GM21526 (cell line): Measurements from ENCODE around the gene PCDH8.

Source experiments
- ATAC-seq: cut with Tn5 transposase; IDR thresholded peaks from one replicate; pipeline ENCODE4 v1.9.1; 2021; ENCODE audit warnings: moderate library complexity; ENCODE audit not compliant: unreplicated experiment, low FRiP score

The PCDH8 gene

DNA sequence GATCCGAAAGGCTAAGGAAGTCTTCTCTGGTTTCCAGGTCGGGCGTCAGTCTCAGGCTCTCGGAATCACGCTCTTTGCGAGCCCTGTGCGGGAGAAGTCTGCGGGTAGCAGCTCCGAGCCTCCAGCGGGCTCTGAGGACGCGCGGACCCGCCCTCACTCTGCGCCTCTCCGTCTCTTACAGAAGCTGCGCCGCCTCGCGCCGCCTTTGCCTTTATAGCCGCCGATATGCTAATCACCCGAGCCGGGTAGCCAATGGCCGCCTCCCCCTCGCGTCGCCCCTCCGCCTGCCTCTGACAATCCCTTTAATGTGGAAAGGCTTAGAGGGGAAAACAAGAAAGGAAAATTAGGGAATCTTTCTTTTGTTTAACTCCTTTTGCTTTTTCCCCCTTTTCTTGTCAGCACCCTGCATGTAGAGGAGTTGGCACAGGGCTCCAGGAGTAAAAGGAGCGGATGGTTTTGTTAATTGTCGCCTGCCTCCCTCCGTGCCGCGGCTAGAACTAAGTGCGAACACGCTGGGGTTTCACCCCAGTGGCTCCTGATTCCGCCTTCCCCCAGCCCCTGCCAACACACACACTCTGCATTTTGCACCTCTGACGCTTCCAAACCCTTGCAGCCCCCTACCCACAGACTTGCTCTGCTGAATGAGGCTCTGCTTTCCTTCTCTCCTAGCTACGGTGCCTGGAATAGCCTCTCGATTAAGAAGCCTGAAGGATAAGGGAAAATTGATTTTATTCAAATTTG lies at the start of gene PCDH8:
TSS of gene PCDH8 (minus strand) at position 186 of the 741 bp plus-strand sequence. CDS start 204 bp downstream, outside the sequence.
- no peak for ATAC-seq

DNA sequence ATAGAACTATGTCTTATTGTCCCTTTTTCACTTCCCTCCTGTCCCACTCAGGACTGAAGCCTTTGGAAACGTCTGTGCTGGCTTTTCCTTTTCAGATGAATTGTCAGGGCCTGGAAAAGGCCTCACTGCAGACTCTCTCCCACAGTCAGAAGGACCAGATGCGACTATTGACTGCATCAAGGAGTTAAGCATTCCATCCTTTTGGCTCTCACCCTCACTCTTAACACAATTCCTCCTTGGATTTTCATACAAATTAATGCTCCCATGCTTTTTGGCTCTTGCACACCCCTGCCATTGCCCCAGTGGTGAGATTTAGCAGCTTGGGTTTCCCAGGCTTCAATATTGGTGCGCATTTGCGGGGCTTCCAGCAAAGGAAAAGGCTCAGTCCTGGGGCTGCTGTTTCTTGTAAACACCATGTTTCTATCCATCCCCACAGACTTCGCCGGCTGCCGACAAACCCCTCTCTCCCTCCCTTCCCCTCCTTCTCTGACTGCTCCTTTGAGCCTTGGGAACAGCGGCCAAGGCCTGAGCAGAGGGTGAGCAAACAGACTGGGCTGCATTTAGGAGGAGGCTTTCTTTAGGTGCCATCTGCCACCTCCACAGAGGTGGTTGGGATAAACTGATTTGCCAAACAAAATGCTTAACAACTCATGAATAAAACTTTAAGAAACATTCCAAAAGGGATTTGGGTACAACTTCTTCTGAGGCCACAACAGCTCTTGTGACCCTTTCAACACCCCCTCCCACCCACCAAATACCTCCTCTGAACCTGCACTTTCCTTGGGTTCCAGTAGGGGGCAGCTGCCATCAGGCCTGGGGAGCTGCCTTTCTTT lies 48.6 kb upstream of the PCDH8 start:
- ATAC-seq = no peak

DNA sequence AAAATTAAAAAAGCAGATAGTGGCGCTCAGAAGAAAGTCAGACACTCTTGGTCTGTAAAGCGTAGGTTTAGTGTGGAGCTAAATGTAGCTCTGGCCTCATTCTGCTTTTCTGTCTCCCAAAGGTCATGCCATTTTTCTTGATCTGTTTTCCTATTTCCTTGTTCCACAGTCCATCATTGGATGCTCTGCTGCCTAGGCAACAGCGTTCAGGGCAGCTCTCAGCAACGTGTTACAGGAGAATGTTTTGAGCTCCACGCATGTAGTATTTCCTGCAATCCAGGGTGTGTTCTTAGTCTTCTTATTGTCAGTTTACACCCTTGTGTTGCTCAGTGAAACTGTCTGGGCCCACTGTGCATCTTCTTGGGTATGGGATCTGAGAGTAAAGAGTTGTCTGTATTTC lies 46.0 kb upstream of the PCDH8 start:
- no peak for ATAC-seq

GRCh38 chr13:52892925-52893324 lies 44.5 kb upstream of the PCDH8 start:
- ATAC-seq = no peak

DNA sequence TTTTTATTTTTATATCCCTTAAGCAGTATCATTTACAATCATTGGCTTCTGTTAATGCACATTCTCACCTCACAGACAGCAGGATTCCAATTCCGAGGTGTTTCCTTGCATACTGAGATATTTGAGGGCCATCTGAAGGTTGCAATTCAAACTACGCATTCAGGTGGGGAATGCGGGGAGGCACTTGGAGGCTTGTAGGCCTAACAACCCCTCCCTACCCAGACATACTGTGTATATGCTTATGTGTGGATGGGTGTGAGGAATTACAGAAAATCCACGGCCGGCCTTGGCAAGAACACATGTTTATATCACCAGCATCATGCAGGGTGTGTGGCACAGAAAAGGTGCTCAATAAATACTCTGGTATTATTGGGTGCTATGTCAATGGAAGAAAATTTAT lies 43.3 kb upstream of the PCDH8 start:
- ATAC-seq = no peak

DNA sequence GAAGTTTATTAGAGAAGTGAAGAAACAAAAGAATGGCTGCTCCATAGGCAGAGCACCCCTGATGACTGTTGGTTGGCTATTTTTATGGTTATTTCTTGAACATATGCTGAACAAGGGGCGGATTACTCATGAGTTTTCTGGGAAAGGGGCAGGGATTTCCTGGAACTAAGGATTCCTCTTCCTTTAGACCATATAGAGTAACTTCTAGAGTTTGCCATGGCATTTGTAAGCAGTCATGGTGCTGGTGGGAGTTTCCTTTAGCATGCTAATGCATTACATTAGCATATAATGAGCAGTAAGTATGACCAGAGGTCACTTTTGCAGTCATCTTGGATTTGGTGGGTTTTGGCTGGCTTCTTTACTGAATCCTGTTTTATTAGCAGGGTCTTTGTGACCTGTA lies 38.7 kb upstream of the PCDH8 start:
- ATAC-seq = no peak

DNA sequence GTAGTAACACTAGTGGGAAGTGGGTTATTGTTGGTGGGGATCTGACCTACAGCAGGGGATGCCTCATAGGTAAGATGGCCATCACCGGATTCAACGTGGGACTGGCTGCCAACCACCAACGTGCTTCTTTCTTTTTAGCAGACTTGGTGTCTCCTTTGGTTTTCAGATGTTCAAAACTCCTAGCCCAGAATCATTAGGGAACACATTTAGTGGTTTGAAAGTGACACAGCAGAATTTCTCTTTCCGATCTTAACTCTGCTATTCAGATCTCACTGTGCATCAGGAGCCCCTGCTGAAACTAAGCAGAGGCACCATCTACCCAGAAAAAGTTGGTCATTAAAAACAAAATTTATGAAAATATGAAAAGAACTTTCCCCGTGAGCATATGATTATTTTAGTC lies 36.7 kb upstream of the PCDH8 start:
- no peak for ATAC-seq

GRCh38 chr13:52884429-52885010 lies 36.1 kb upstream of the PCDH8 start:
- no peak for ATAC-seq

- ATAC-seq = no peak
Measured at GRCh38 chr13:52882785-52883184, 34.3 kb upstream of the PCDH8 start.

DNA sequence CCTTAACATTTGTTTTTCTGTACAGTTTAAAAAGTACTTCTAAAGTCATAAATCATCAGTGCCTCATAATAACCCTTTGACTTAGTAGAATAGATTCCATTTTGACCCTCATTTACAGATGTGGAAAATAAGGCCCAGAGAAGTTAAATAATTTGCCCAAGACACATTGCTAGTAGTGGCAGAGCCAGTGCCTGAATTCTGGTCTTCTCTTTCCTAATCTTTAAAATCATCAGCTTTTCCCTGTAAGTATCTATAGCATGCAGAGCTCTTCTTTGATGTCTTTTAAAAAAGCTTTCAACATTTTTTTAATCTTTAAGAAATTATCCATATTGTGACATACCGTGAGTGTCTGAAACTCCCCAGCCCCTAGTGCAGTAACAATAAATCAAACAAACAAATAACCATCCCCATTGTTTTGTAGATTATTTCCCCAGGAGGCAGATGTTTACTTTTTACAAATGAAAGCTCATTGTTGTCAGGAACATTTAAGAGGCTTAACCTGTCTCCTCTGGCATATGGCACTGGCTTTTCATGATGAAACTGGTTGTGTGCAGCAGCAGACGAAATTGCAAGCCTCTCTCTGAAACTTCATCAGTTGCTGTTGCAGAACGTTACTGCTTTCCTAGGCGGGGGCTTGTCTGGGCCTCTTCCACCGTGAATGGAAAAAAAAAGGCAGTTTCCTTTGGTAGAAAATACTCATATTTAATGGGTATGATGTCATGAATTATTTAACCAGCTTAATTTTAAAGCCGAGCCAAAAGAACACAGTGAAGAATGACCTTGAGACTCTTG lies 31.7 kb upstream of the PCDH8 start:
- ATAC-seq = no peak

GRCh38 chr13:52878831-52879230 lies 30.4 kb upstream of the PCDH8 start:
- ATAC-seq = no peak

- no peak for ATAC-seq
Measured at GRCh38 chr13:52870143-52870542, 21.7 kb upstream of the PCDH8 start.

DNA sequence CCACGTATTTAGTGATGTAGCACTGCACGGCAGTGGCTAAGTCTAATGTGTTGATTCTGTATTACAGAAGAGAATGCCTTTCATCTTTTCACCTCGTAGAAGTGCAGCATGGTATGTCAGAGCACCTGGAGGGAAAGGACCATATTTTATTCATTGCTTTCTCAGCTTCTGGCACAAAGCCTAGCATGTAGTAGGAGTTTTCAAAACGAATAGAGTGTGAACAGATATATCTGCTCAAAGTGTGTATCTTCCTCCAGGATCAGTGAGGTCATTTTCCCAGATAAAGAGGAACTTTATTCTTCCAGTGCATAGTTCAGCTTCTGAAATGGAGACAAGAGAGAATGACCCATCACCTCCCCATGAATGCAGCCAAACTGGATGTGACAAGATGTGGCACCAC lies 21.2 kb upstream of the PCDH8 start:
- ATAC-seq = no peak

- no peak for ATAC-seq
Measured at GRCh38 chr13:52869050-52869449, 20.6 kb upstream of the PCDH8 start.

GRCh38 chr13:52868190-52868589 lies 19.8 kb upstream of the PCDH8 start:
- ATAC-seq = no peak

DNA sequence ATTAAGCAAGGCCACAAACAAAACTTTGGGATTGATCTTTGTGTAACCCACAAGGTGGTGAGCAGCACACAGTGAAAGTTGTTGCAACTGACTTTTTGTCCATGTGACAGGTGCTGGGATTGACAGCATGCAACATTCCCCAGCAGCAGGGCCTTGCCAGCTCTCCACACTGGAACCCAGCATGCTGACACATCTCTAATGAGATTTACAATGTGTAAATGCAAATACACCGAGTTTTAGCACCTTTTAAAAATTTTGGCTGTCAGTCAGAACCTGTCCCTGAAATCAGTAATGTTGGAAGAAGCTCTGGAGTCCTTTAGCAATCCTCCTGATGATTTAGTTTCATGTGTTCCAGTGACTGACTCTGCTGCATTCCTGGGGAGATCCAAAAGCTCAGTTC lies 16.5 kb upstream of the PCDH8 start:
- no peak for ATAC-seq

- no peak for ATAC-seq
Measured at GRCh38 chr13:52862358-52863206, 14.1 kb upstream of the PCDH8 start.

DNA sequence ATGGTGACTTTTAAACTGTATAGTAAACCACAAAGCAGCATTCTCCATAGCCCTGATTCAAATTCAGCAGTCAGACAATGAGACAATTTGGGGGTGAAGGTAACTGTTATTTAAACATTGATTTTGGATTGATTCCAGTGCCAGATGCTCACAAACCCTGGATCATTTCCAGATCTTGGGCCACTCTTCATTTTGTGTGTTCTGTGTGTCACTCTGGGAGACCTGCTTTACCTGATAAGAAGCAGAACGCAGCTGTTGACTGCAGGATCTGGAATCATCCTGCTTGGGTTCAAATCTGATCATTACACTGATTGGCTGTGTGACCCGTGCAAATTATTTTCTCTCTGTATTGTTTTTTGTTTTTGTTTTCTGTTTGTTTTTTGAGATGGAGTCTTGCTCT lies 4.0 kb upstream of the PCDH8 start:
- ATAC-seq = no peak

DNA sequence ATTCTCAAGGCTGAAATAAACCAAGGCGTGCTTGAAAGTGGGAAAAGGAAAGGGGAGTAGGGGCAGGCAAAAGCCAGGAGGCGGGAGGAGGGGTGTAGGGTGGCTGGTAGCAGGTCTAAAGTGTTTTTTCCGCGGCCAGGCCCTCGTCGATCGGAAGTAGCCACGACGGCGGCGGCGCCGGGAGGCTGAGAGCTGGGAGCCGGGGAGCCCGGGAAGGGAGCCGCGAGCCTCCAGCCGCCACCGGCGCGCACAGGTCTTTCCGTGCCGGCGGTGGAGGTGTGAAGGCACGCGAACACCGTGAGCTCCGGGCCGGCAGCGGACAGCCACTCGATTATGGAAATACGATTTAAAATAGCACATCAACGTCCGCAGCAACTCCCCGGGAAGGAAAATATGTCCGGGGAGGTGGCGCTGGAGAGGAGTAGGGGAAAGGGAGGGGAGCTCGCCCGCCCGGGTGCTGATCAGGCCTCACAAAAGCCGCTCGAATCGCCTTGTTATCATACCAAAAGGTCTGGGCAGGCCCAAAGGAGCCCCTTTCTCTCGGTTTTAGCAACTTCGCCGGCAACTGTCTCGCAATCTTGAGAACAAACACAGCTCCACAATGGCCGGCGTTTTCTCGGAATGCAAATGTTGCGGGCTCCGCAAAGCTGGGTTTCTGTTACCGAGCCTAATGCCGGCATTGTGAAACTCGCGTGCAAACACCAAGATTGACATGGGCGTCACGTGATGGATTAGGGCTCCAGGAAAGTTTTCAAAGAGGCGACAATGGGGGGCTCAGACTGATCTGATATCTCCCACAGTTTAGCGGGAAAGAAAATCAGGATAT lies 2.9 kb upstream of the PCDH8 start:
- ATAC-seq = peak; percentile 83
